Mesenchymal stem cell (in vitro differentiated cells and primary cell): ENCODE measurements around the gene CCDC137.

ENCODE experiments used
- DNase-seq: peaks from one replicate; pipeline ENCODE4 v3.0.0-alpha.2; 2013
- H2AFZ ChIP-seq: one replicate; pipeline ENCODE4 v1.6.1; 2013; ENCODE audit warnings: low read depth, mild to moderate bottlenecking, control low read depth, inconsistent platforms, low read length, moderate library complexity
- H2AK5ac ChIP-seq: 2 replicates; pipeline ENCODE4 v1.6.1; 2013; ENCODE audit warnings: low read length, moderate library complexity, mild to moderate bottlenecking, inconsistent platforms; ENCODE audit not compliant: severe bottlenecking
- H2BK120ac ChIP-seq: one replicate; pipeline ENCODE4 v1.6.1; 2013; ENCODE audit warnings: low read depth, mild to moderate bottlenecking, inconsistent platforms, low read length, moderate library complexity
- H2BK12ac ChIP-seq, 2 experiments: one replicate each; pipeline ENCODE4 v1.6.1; 2013; ENCODE audit warnings: inconsistent platforms in 2 of 2, low read length in 2 of 2, mild to moderate bottlenecking in 2 of 2, moderate library complexity in 2 of 2, control low read depth in 1 of 2
- H2BK15ac ChIP-seq: one replicate; pipeline ENCODE4 v1.6.1; 2013; ENCODE audit warnings: mild to moderate bottlenecking, low read depth, inconsistent platforms; ENCODE audit not compliant: poor library complexity, severe bottlenecking
- H2BK5ac ChIP-seq: 2 replicates; pipeline ENCODE4 v1.6.1; 2013; ENCODE audit warnings: low read depth, mild to moderate bottlenecking, low read length, control low read depth, inconsistent platforms; ENCODE audit not compliant: poor library complexity, severe bottlenecking
- H3K14ac ChIP-seq, 2 experiments: one replicate each; pipeline ENCODE4 v1.6.1; 2013; ENCODE audit warnings: inconsistent platforms in 2 of 2, low read length in 2 of 2, control low read depth in 1 of 2, mild to moderate bottlenecking in 1 of 2, moderate library complexity in 1 of 2
- H3K18ac ChIP-seq, 2 experiments: one replicate each; pipeline ENCODE4 v1.6.1; 2013; ENCODE audit warnings: inconsistent platforms in 2 of 2, low read length in 2 of 2, control low read depth in 1 of 2, low read depth in 1 of 2, mild to moderate bottlenecking in 1 of 2
- H3K23ac ChIP-seq, 2 experiments: one replicate each; pipeline ENCODE4 v1.6.1; 2013; ENCODE audit warnings: inconsistent platforms in 2 of 2, low read length in 2 of 2, mild to moderate bottlenecking in 2 of 2, moderate library complexity in 2 of 2, control low read depth in 1 of 2
- H3K27ac ChIP-seq: 2 replicates; pipeline ENCODE4 v1.5.1; 2013; ENCODE audit warnings: mild to moderate bottlenecking, moderate library complexity, low read length, control low read depth, inconsistent platforms; ENCODE audit not compliant: poor library complexity, severe bottlenecking
- H3K27me3 ChIP-seq, 2 experiments: 2 replicates each; pipeline versions ENCODE4 v1.6.1 to v1.7.0; 2013; ENCODE audit warnings: low read length in 2 of 2, mild to moderate bottlenecking in 2 of 2, moderate library complexity in 2 of 2, control low read depth in 1 of 2, inconsistent platforms in 1 of 2; ENCODE audit not compliant: control insufficient read depth in 1 of 2, insufficient read depth in 1 of 2
- H3K36me3 ChIP-seq, 2 experiments: 2 replicates each; pipeline versions ENCODE4 v1.6.1 to v1.7.0; 2013; ENCODE audit warnings: low read length in 2 of 2, control low read depth in 1 of 2, inconsistent platforms in 1 of 2, low read depth in 1 of 2, mild to moderate bottlenecking in 1 of 2; ENCODE audit not compliant: insufficient read depth in 2 of 2, control insufficient read depth in 1 of 2
- H3K4ac ChIP-seq, 2 experiments: one replicate each; pipeline ENCODE4 v1.6.1; 2013; ENCODE audit warnings: inconsistent platforms in 2 of 2, low read length in 2 of 2, mild to moderate bottlenecking in 2 of 2, moderate library complexity in 2 of 2, control low read depth in 1 of 2, low read depth in 1 of 2
- H3K4me1 ChIP-seq: 2 replicates; pipeline ENCODE4 v1.6.1; 2013; ENCODE audit warnings: low read depth, low read length, control low read depth; ENCODE audit not compliant: control insufficient read depth, insufficient read depth
- H3K4me2 ChIP-seq: 2 replicates; pipeline ENCODE4 v1.6.1; 2013; ENCODE audit warnings: low read length, mild to moderate bottlenecking, inconsistent platforms; ENCODE audit not compliant: poor library complexity, severe bottlenecking
- H3K4me3 ChIP-seq, 2 experiments: 2 replicates each; pipeline versions ENCODE4 v1.5.1 to v1.7.0; 2013; ENCODE audit warnings: low read length in 2 of 2, mild to moderate bottlenecking in 2 of 2, control low read depth in 1 of 2, low read depth in 1 of 2; ENCODE audit not compliant: insufficient read depth in 1 of 2
- H3K79me1 ChIP-seq: replicated peaks from 2 replicates; pipeline ENCODE4 v1.6.1; 2013; ENCODE audit warnings: mild to moderate bottlenecking, control low read depth, low read length, inconsistent platforms; ENCODE audit not compliant: poor library complexity, severe bottlenecking
- H3K9ac ChIP-seq: 2 replicates; pipeline ENCODE4 v1.7.0; 2013; ENCODE audit warnings: mild to moderate bottlenecking, low read length, moderate library complexity
- H3K9me3 ChIP-seq: 2 replicates; pipeline ENCODE4 v1.7.0; 2013; ENCODE audit warnings: mild to moderate bottlenecking, low read length; ENCODE audit not compliant: control insufficient read depth
- H4K8ac ChIP-seq: one replicate; pipeline ENCODE4 v1.6.1; 2013; ENCODE audit warnings: inconsistent platforms, mild to moderate bottlenecking, low read length, moderate library complexity
- H4K91ac ChIP-seq: one replicate; pipeline ENCODE4 v1.6.1; 2013; ENCODE audit warnings: mild to moderate bottlenecking, low read length, inconsistent platforms
- WGBS: methylation state at CpG from one replicate; pipeline ENCODE4 v1.1.7; 2013; ENCODE audit warnings: mixed read lengths; 5-methylcytosine and 5-hydroxymethylcytosine counted together

Gene CCDC137

DNA sequence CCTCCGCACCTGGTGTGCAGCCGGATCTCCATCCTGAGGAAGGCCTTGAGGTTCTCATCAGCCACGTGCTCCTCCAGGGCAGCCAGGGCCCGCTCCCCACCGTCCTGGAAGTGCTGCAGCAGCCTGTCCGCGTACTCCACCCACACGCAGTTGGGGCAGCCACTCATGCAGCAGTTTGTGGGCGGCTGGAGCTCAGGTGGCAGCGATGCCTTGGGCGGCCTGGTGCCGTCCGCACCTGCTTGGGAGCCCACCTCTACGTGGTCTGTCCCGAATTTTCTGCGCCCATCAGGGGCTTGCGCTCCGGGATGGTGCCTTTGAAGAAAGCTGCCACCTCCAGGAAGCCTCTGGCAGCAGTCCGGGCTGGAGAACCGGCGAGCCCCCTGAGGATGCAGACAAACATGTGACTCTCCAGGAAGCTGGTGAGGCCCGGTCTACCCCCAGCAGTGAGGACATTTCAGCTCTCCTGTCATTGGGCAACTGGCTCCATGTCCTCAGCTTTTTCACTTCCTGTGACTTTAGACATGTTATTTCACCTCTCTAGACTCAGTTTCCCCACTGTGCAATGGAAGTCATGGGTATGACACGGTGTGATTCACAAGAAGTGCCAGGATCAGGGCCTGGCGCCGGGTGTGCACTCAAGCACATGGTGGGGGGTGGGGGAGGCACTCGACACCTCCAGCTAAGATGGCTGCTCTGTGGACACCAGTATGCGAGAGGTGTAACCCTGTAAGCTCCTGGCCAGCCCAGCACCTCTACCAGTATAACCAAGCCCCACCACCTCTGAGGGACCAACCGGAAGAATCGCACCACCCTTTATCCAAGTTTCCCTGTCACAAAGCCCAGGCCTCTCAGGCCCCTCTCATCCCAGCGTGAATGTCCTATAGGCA, 1.1 kb upstream of the CCDC137 start:
- no peaks in the 10 kb centered on the region for H3K9me3 ChIP-seq
- peak overlapping the region; percentile 89 to 94 for H3K18ac ChIP-seq
- peak overlapping the region; percentile 44 for H2AK5ac ChIP-seq
- peaks cover 20% of the 10 kb centered on the region for H3K4me1 ChIP-seq
- peak overlapping the region; percentile 60 for H2BK15ac ChIP-seq
- peaks cover 37 to 38% of the 10 kb centered on the region in 2 experiments for H3K36me3 ChIP-seq
- no peak overlapping the region for H2AFZ ChIP-seq
- H4K91ac ChIP-seq = peak overlapping the region; percentile 46
- peak overlapping the region; percentile 78 for H3K27ac ChIP-seq
- H3K9ac ChIP-seq = peak overlapping the region; percentile 92
- peak overlapping the region; percentile 96 for H4K8ac ChIP-seq
- peak overlapping the region in 1 of 2 experiments; percentile 59 for H2BK12ac ChIP-seq
- peak overlapping the region in 1 of 2 experiments; percentile 46 for H3K23ac ChIP-seq
- H2BK5ac ChIP-seq = peak overlapping the region; percentile 84
- peak overlapping the region; percentile 72 for H3K4me2 ChIP-seq
- DNase-seq = no peak
- H3K4ac ChIP-seq = peak overlapping the region; percentile 71 to 76
- H3K14ac ChIP-seq = no peak overlapping the region
- peaks cover 28% of the 10 kb centered on the region for H3K79me1 ChIP-seq
- H3K27me3 ChIP-seq = no peaks in the 10 kb centered on the region
- WGBS = 79% methylated on average over 30 of the region's 30 CpGs
- peak overlapping the region; percentile 36 for H2BK120ac ChIP-seq
- H3K4me3 ChIP-seq = peak overlapping the region; percentile 87 to 94

DNA sequence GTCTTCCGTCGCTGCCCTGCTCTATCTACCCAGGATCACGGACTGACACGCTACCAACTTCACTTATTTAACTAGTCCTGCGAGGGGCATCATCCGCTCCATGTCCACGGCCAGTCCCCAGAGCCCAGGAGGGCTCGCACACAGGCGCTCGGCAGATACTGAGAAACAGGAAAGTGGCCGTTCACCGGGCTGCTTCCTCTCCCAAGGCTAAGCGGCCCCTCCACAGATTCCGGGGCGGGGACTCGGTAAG, 520 bp upstream of the CCDC137 start:
- Histone ChIP-seq H4K91ac (peak overlapping the region; percentile 88), H3K4ac (peak overlapping the region; percentile 71 to 76)

DNA sequence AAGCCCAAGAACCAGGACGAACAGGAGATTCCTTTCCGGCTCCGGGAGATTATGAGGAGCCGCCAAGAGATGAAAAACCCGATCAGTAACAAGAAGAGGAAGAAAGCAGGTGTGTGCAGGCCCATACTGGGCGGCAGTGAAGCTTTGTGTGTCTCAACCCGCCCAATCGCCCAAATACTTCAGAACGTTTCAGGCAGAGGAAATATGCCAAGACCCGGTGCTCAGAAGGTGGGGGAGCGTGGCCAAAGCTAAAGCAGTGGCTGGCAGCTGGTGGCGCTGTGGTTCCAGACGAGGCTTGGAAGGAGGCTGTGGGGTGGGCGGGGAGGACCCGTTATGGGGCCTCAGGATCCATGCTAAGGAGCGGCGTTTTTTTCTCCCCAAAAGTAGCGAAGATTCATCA, 1.2 kb downstream of the CCDC137 start:
- Histone ChIP-seq H3K18ac (no peak overlapping the region), H4K8ac (peak overlapping the region; percentile 58), H3K4ac (no peak overlapping the region), H2BK120ac (no peak overlapping the region), H3K27me3 (no peaks in the 10 kb centered on the region), H3K79me1 (peaks cover 45% of the 10 kb centered on the region), H3K9me3 (no peaks in the 10 kb centered on the region), H2AFZ (no peak overlapping the region), H3K36me3 (peaks cover 58 to 60% of the 10 kb centered on the region in 2 experiments), H3K4me2 (no peak overlapping the region), H3K23ac (no peak overlapping the region), H2AK5ac (no peak overlapping the region), H2BK12ac (no peak overlapping the region), H3K4me1 (peaks cover 20% of the 10 kb centered on the region), H3K9ac (peak overlapping the region; percentile 29), H3K4me3 (peak overlapping the region in 1 of 2 experiments; percentile 58), H3K27ac (no peak overlapping the region), H2BK15ac (no peak overlapping the region), H4K91ac (no peak overlapping the region), H2BK5ac (no peak overlapping the region), H3K14ac (no peak overlapping the region)
- no peak for DNase-seq
- 93% methylated on average over 18 of the region's 18 CpGs for WGBS

More for the DNA sequence above, 520 bp upstream of the CCDC137 start:
- Histone ChIP-seq H2BK5ac (peak overlapping the region; percentile 84), H3K14ac (no peak overlapping the region), H2AFZ (peak overlapping the region; percentile 84), H4K8ac (peak overlapping the region; percentile 96), H2AK5ac (peak overlapping the region; percentile 44), H3K36me3 (peaks cover 40 to 42% of the 10 kb centered on the region in 2 experiments), H2BK120ac (peak overlapping the region; percentile 36), H3K18ac (peak overlapping the region; percentile 89 to 94), H2BK15ac (no peak overlapping the region), H3K79me1 (peaks cover 30% of the 10 kb centered on the region), H3K23ac (no peak overlapping the region), H3K27me3 (no peaks in the 10 kb centered on the region), H3K4me1 (peaks cover 20% of the 10 kb centered on the region), H3K4me3 (peak overlapping the region; percentile 87 to 94), H3K9me3 (no peaks in the 10 kb centered on the region), H3K27ac (peak overlapping the region; percentile 78), H2BK12ac (no peak overlapping the region), H3K9ac (peak overlapping the region; percentile 92), H3K4me2 (peak overlapping the region; percentile 72)
- under 1% methylated on average over 16 of the region's 16 CpGs for WGBS
- peak; percentile 68 for DNase-seq

DNA sequence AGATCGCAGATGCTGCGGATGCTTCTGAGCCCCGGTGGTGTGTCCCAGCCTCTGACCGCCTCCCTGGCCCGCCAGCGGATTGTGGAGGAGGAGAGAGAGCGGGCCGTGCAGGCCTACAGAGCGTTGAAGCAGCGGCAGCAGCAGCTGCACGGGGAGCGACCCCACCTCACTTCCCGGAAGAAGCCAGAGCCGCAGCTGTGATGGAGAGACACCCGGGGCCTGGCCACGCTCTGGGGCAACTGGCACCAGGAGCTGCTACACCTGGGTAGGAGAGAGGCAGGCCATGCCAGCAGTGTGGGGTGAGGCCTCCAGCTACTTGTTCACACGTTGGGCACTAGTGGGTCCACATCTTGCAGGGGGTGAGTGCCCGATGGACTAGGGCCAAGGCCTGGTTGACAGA, 6.0 kb downstream of the CCDC137 start:
- Histone ChIP-seq H4K8ac (no peak overlapping the region), H2BK15ac (no peak overlapping the region), H2BK120ac (no peak overlapping the region), H2AFZ (no peak overlapping the region), H3K9ac (no peak overlapping the region), H3K9me3 (no peaks in the 10 kb centered on the region), H4K91ac (no peak overlapping the region), H3K79me1 (peaks cover 48% of the 10 kb centered on the region), H3K4me3 (no peak overlapping the region), H2BK5ac (no peak overlapping the region), H3K4me2 (no peak overlapping the region), H2AK5ac (no peak overlapping the region), H3K27me3 (no peaks in the 10 kb centered on the region), H3K36me3 (peaks cover 70 to 72% of the 10 kb centered on the region in 2 experiments), H3K23ac (no peak overlapping the region), H3K18ac (no peak overlapping the region), H3K27ac (no peak overlapping the region), H3K14ac (no peak overlapping the region), H2BK12ac (no peak overlapping the region), H3K4ac (no peak overlapping the region), H3K4me1 (peaks cover 20% of the 10 kb centered on the region)
- DNase-seq = no peak
- WGBS = 94% methylated on average over 18 of the region's 18 CpGs
